ENCODE results near the gene SNRPA1. TPM values are rescaled to one million over a fixed set of nuclear protein-coding genes. Genes with fewer than 3 reads are reported as not detected.

SNRPA1 gene
- total and polyA plus RNA-seq, 2 donors (not counting 3 experiments of a cell fraction or from before 2014, with no cell fraction given): 68.5 to 82.7 TPM

- peaks cover 30% of the 10 kb centered on the region for H3K4me1 ChIP-seq (ENCODE audit: control insufficient read depth, extremely low read depth, insufficient read depth, low read length)
- peak within 1 kb of the TSS; percentile 70 for H3K27ac ChIP-seq (ENCODE audit: insufficient read depth, low read depth, low read length)
- DNase-seq (ENCODE audit: low read depth, low spot score) (peak; percentile 94), FAIRE-seq (peak; percentile 78)
- H3K27me3 ChIP-seq (ENCODE audit: control insufficient read depth in 2 of 2, insufficient read depth in 2 of 2, low read length in 2 of 2): no peaks in the 10 kb centered on the region
- peak within 1 kb of the TSS; percentile 82 for H3K4me2 ChIP-seq (ENCODE audit: insufficient read depth, low read length)
- BruUV-seq (replicated peaks): TSS peak; percentile 67
- dilution Hi-C loops (cut with MboI; ENCODE audit: extremely low pct_ligation_motif_present, low sequenced_read_pairs) (no loop called here), intact Hi-C loops (cut with micrococcal nuclease) (loop anchor here (1.0 to 10.0 kb wide), 4 partner anchors 69 to 647 kb away; partner anchors contain the start of genes ASB7 and LINS1)
- no peaks in the 10 kb centered on the region for H3K36me3 ChIP-seq (ENCODE audit: control insufficient read depth in 2 of 2, extremely low read depth in 1 of 2, insufficient read depth in 2 of 2, low read length in 2 of 2)
- peak within 1 kb of the TSS; percentile 61 for H3K9ac ChIP-seq (replicated peaks; ENCODE audit: extremely low read depth, insufficient read depth, low read length)
- H3K4me3 ChIP-seq (replicated peaks in 1 of 3; ENCODE audit: insufficient read depth in 1 of 3, low read depth in 1 of 3, low read length in 3 of 3): peak within 1 kb of the TSS; percentile 53 to 86 (median 83)
- no peaks in the 10 kb centered on the region for H3K9me1 ChIP-seq (replicated peaks; ENCODE audit: control insufficient read depth, extremely low read depth, insufficient read depth, low read length)
- peak within 1 kb of the TSS; percentile 86 for H2AFZ ChIP-seq (ENCODE audit: low read depth, low read length)
- no peaks in the 10 kb centered on the region for H4K20me1 ChIP-seq (replicated peaks; ENCODE audit: control insufficient read depth, extremely low read depth, insufficient read depth, low read length)
- peaks cover 38% of the 10 kb centered on the region for H3K79me2 ChIP-seq (ENCODE audit: control insufficient read depth, insufficient read depth, low read length)
- TF ChIP-seq EZH2 (IDR thresholded peaks at IDR 0.05; ENCODE audit: borderline replicate concordance, low read depth, low read length, severe bottlenecking) (no peak), FOS (IDR thresholded peaks at IDR 0.05; ENCODE audit: borderline replicate concordance, insufficient read depth, low read length) (no peak), POLR2A (IDR thresholded peaks at IDR 0.05; ENCODE audit: low read depth, low read length) (peak; percentile 68), POLR2AphosphoS5 (IDR thresholded peaks at IDR 0.05; ENCODE audit: insufficient read depth, low read depth, low read length) (peak; percentile 79), JUN (IDR thresholded peaks at IDR 0.05; ENCODE audit: borderline replicate concordance, insufficient read depth, insufficient read length, low read depth) (no peak), GATA2 (IDR thresholded peaks at IDR 0.05; ENCODE audit: insufficient read depth, insufficient read length, low read depth, low read length) (no peak), MYC (IDR thresholded peaks at IDR 0.05; ENCODE audit: low read depth, low read length) (peak; percentile 14)
- TF ChIP-seq, protein P1, sequence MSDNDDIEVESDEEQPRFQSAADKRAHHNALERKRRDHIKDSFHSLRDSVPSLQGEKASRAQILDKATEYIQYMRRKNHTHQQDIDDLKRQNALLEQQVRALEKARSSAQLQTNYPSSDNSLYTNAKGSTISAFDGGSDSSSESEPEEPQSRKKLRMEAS (IDR thresholded peaks at IDR 0.05; ENCODE audit: insufficient read depth, insufficient read length): peak; percentile 35
- TF ChIP-seq, protein P2, sequence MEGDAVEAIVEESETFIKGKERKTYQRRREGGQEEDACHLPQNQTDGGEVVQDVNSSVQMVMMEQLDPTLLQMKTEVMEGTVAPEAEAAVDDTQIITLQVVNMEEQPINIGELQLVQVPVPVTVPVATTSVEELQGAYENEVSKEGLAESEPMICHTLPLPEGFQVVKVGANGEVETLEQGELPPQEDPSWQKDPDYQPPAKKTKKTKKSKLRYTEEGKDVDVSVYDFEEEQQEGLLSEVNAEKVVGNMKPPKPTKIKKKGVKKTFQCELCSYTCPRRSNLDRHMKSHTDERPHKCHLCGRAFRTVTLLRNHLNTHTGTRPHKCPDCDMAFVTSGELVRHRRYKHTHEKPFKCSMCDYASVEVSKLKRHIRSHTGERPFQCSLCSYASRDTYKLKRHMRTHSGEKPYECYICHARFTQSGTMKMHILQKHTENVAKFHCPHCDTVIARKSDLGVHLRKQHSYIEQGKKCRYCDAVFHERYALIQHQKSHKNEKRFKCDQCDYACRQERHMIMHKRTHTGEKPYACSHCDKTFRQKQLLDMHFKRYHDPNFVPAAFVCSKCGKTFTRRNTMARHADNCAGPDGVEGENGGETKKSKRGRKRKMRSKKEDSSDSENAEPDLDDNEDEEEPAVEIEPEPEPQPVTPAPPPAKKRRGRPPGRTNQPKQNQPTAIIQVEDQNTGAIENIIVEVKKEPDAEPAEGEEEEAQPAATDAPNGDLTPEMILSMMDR (IDR thresholded peaks at IDR 0.05; ENCODE audit: extremely low read depth in 1 of 2, insufficient read depth in 1 of 2, low read depth in 1 of 2, low read length in 2 of 2): peak; percentile 12 to 25
- POLR2A ChIA-PET: interaction anchor here (0.7 to 1.2 kb wide), 10 partner anchors 10 to 245 kb away, joined by 3 to 14 read pairs (median 4); no protein-coding TSS in a partner anchor
- no peaks in the 10 kb centered on the region for H3K9me3 ChIP-seq (replicated peaks; ENCODE audit: control insufficient read depth, insufficient read depth, low read length)
- CTCF ChIA-PET: interaction anchor here (0.8 to 3.0 kb wide), 23 partner anchors 9 to 244 kb away, joined by 3 to 22 read pairs (median 4); no protein-coding TSS in a partner anchor
Observed at GRCh38 chr15:101251830-101252820, 42.9 kb downstream of the SNRPA1 start, which contains the start of gene CHSY1. Gene CHSY1, minus strand, starts transcription at chr15:101252048. Its CDS starts 592 bp downstream, at chr15:101251456.

Measured in endothelial cell of umbilical vein (primary cell).